GM12872 (cell line): ENCODE results near the gene TM4SF4.

Source experiments
- TF ChIP-seq, protein P1 (sequence below): IDR thresholded peaks from 3 replicates; pipeline ENCODE4 v1.5.1; 2011; ENCODE audit warnings: low read depth, mild to moderate bottlenecking, low read length, moderate library complexity; ENCODE audit not compliant: insufficient read depth

The TM4SF4 gene, protein sequence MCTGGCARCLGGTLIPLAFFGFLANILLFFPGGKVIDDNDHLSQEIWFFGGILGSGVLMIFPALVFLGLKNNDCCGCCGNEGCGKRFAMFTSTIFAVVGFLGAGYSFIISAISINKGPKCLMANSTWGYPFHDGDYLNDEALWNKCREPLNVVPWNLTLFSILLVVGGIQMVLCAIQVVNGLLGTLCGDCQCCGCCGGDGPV

DNA sequence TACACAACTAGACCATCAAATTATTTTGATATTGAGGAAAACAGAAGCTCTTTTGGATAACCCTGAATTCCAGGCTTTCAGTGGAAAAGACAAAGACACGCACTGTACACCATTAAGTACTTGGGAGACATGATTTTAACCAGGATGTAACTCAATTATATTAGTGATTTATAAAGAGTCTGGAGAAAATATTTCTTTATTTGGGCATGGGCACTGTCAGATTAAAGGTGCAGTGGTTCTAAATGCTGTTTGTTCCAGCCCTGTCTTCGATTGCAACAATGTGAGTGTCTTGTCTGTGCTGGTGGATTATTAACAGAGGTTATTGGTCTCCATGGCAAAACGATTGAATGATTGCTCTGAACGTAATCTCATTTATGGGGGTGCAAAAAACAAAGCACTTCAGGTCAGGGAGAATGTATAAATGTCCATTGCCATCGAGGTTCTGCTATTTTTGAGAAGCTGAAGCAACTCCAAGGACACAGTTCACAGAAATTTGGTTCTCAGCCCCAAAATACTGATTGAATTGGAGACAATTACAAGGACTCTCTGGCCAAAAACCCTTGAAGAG lies at the start of gene TM4SF4:
Gene TM4SF4 (plus strand): TSS at position 448 of the 568 bp plus-strand sequence. CDS start 181 bp downstream, outside the sequence.
- TF ChIP-seq, protein P1, sequence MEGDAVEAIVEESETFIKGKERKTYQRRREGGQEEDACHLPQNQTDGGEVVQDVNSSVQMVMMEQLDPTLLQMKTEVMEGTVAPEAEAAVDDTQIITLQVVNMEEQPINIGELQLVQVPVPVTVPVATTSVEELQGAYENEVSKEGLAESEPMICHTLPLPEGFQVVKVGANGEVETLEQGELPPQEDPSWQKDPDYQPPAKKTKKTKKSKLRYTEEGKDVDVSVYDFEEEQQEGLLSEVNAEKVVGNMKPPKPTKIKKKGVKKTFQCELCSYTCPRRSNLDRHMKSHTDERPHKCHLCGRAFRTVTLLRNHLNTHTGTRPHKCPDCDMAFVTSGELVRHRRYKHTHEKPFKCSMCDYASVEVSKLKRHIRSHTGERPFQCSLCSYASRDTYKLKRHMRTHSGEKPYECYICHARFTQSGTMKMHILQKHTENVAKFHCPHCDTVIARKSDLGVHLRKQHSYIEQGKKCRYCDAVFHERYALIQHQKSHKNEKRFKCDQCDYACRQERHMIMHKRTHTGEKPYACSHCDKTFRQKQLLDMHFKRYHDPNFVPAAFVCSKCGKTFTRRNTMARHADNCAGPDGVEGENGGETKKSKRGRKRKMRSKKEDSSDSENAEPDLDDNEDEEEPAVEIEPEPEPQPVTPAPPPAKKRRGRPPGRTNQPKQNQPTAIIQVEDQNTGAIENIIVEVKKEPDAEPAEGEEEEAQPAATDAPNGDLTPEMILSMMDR = no peak

DNA sequence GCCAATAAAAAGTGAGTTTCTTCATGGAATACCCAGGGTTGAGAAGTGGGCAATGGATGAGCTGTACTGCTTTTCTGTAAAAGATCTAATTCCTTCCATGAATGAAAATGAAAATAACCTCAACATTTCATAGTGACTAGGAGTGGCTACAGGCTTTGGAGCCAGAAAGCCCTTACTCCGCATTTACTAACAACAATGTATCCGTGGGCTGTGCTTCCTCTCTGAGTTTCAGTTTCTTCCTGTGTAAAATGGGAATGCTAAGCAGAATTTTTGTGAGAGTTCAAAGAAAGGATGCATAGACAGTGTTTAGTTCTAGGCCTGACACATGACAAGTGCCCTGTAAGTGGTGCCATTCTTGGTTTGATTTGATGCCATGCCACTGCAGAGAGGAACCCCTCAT lies 49.6 kb upstream of the TM4SF4 start:
- TF ChIP-seq, protein P1 = no peak

DNA sequence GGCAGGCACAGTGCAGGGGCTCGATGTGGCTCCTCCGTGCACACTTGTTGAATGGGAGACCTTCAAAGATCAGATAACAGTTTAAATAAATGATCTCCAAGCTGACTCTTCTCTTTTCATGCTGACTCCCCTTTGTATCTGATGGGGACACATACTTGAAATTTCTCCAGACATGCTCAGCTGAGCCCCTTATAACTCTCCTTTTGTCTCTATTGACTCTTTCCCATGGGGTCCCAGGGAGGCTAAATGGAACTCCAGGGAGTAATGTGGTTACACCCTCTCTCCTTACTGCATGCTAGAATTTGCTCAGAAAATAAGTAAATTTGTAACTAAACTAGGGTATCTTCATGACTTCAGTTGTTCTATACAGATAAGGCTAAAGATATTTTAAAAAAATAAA lies 48.2 kb upstream of the TM4SF4 start:
- TF ChIP-seq, protein P1 = no peak

DNA sequence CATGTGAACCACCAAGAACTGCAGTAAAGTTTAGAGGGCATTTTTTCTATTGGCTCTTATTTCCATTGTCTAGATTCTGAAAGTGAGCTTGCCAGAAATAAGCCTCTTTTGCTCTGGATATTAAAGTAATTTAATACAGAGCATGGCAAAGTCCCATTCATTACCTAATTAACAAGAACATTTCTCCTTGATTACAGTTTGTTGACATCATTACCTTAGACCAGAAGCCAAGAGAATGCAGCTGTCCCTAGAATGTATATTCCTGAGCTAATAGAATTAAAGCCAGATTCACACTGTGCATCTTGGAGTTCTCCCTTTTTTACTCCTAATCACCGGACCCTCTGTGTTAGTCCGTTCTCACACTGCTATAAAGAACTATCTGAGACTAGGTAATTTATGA lies 46.4 kb upstream of the TM4SF4 start:
- TF ChIP-seq, protein P1 = no peak

DNA sequence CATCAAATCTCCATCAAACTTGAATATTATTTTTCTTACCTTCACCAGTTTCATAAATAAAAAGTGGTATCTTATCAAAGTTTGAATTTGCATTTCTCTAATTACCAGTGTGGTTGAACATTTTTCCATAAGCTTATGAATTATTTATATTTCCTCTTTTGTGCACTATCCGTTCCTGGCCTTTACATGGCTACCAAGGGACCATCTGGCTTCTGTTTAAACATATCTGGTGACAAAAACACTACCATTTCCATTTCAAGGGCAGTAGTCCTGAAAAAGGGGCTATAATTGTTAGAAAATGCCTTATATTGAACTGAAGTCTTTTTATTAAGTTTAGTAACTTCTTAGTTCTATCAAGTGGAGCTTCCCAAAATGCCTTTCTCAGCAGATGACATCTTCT lies 44.3 kb upstream of the TM4SF4 start:
- TF ChIP-seq, protein P1 = no peak

DNA sequence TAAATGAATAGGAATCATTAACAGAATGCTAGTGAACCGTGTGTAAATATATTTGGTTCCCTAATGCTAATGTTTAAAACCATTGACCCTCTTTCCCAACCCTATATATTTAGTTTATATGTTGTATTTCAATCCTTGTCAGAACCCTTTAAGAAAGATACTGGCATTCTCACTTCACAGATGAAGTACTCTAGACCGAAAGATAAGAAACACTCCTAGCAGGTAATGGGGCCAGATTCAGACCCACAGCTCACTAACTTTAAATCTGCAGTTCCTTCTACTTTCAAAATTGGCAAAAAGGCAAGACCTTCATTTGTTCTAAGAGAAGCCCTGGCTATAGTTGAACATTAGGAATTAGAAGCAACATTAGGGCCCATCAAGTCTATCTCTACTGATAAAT lies 42.3 kb upstream of the TM4SF4 start:
- TF ChIP-seq, protein P1 = no peak

DNA sequence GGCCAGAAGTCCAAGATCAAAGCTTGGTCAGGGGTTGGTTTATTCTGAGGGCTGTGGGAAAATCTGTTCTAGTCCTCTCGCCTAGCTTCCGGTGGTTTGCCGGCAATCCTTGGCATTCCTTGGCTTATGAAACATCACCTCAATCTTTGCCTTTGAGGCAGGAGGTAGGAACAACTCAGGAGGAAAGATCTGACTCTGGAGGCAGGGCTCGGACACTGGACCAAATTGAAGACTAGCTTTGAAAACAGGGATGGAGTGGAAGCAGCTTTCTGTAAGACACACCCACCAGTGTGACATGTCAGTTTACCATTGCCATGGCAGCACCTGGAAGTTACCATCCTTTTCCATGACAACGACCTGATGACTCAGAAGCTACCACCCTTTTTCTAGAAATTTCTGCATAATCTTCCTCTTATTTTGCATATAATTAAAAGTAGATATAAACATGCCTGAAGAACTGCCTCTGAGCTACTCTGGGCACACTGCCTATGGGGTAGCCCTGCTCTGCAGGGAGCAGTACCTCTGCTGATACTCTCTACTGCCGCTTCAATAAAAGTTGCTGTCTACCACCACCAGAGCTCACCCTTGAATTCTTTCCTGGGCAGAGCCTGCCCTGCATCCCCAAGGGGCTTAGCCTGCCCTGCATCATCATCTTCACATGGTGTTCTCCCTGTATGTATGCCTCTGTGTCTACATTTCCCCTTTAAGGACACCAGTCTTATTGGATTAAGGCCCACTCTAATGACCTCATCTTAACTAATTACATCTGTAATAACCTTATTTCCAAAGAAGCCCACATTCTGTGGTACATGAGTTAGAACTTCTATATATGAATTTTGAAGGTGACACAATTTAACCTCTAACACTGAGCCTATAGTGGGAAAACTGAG lies 38.3 kb upstream of the TM4SF4 start:
- TF ChIP-seq, protein P1 = no peak
